SK-N-SH treated with all-trans-retinoic acid at 6 μM for 48 hours (cell line): ENCODE data around the gene SFXN5.

ENCODE experiments used
- ATAC-seq: fragments of 200-7000 bp; cut with Tn5 transposase; 3 replicates; pipeline ENCODE4 v1.9.1; 2020; ENCODE audit warnings: mild to moderate bottlenecking, moderate library complexity
- ARNTL ChIP-seq: fragments of 450-650 bp; formaldehyde crosslinking; IDR thresholded peaks from 2 replicates; pipeline ENCODE4 v1.5.0; 2020; ENCODE audit warnings: low read depth, mild to moderate bottlenecking, moderate library complexity, borderline replicate concordance
- BACH2 ChIP-seq: fragments of 250-450 bp; sonication (Bioruptor Pico); IDR thresholded peaks from 2 replicates; pipeline ENCODE4 v1.9.0; 2021; ENCODE audit warnings: mild to moderate bottlenecking, borderline replicate concordance
- CREB5 ChIP-seq: fragments of 250-450 bp; sonication (Bioruptor Pico); IDR thresholded peaks from 2 replicates; pipeline ENCODE4 v1.5.1; 2020; ENCODE audit warnings: low read depth, mild to moderate bottlenecking, moderate library complexity
- CSDC2 ChIP-seq: fragments of 250-450 bp; sonication (Bioruptor Pico); IDR thresholded peaks from 2 replicates; pipeline ENCODE4 v1.5.0; 2020; ENCODE audit warnings: mild to moderate bottlenecking, moderate library complexity
- ESRRG ChIP-seq: fragments of 250-450 bp; sonication (Bioruptor Pico); IDR thresholded peaks from 2 replicates; pipeline ENCODE4 v1.6.1; 2021; ENCODE audit warnings: mild to moderate bottlenecking
- GLIS3 ChIP-seq: fragments of 250-450 bp; sonication (Bioruptor Pico); IDR thresholded peaks from 2 replicates; pipeline ENCODE4 v1.5.0; 2020; ENCODE audit warnings: mild to moderate bottlenecking, moderate library complexity
- ISL1 ChIP-seq: fragments of 250-450 bp; sonication (Bioruptor Pico); IDR thresholded peaks from 2 replicates; pipeline ENCODE4 v2.1.2; 2022; ENCODE audit warnings: mild to moderate bottlenecking, moderate library complexity
- PATZ1 ChIP-seq: fragments of 250-450 bp; sonication (Bioruptor Pico); IDR thresholded peaks from 2 replicates; pipeline ENCODE4 v1.8.0; 2020; ENCODE audit warnings: mild to moderate bottlenecking, moderate library complexity, borderline replicate concordance
- PPARA ChIP-seq: fragments of 250-450 bp; sonication (Bioruptor Pico); IDR thresholded peaks from 2 replicates; pipeline ENCODE4 v1.5.0; 2020; ENCODE audit warnings: mild to moderate bottlenecking, borderline replicate concordance
- RARB ChIP-seq: fragments of 250-450 bp; sonication (Bioruptor Pico); IDR thresholded peaks from 2 replicates; pipeline ENCODE4 v1.8.0; 2021; ENCODE audit warnings: mild to moderate bottlenecking, moderate library complexity
- SNAI2 ChIP-seq: fragments of 250-450 bp; sonication (Bioruptor Pico); IDR thresholded peaks from 2 replicates; pipeline ENCODE4 v1.5.0; 2020; ENCODE audit warnings: mild to moderate bottlenecking, moderate library complexity
- TCF4 ChIP-seq: fragments of 250-450 bp; sonication (Bioruptor Pico); IDR thresholded peaks from 2 replicates; pipeline ENCODE4 v1.8.0; 2021; ENCODE audit warnings: mild to moderate bottlenecking, moderate library complexity, borderline replicate concordance
- TOX ChIP-seq: fragments of 250-450 bp; sonication (Bioruptor Pico); IDR thresholded peaks from 2 replicates; pipeline ENCODE4 v1.8.0; 2021; ENCODE audit warnings: mild to moderate bottlenecking, moderate library complexity, borderline replicate concordance
- TSHZ2 ChIP-seq: fragments of 250-450 bp; sonication (Bioruptor Pico); IDR thresholded peaks from 2 replicates; pipeline ENCODE4 v1.5.0; 2020; ENCODE audit warnings: mild to moderate bottlenecking, moderate library complexity
- ZC3H10 ChIP-seq: fragments of 250-450 bp; sonication (Bioruptor Pico); IDR thresholded peaks from 2 replicates; pipeline ENCODE4 v1.5.1; 2021; ENCODE audit warnings: mild to moderate bottlenecking, moderate library complexity
- ZFP3 ChIP-seq: fragments of 250-450 bp; sonication (Bioruptor Pico); IDR thresholded peaks from 2 replicates; pipeline ENCODE4 v1.5.0; 2020; ENCODE audit warnings: mild to moderate bottlenecking, moderate library complexity
- ZFP30 ChIP-seq: fragments of 450-650 bp; formaldehyde crosslinking; IDR thresholded peaks from 2 replicates; pipeline ENCODE4 v1.5.0; 2022; ENCODE audit warnings: mild to moderate bottlenecking, moderate library complexity
- ZNF565 ChIP-seq: fragments of 450-650 bp; formaldehyde crosslinking; conservative IDR thresholded peaks from 2 replicates; pipeline ENCODE4 v1.5.0; 2020; ENCODE audit warnings: low read depth, mild to moderate bottlenecking, moderate library complexity
- ZNF70 ChIP-seq: fragments of 450-650 bp; formaldehyde crosslinking; IDR thresholded peaks from 2 replicates; pipeline ENCODE4 v1.5.0; 2020; ENCODE audit warnings: mild to moderate bottlenecking, moderate library complexity
- ZNF8 ChIP-seq: fragments of 450-650 bp; formaldehyde crosslinking; IDR thresholded peaks from 2 replicates; pipeline ENCODE4 v1.5.0; 2020; ENCODE audit warnings: mild to moderate bottlenecking, moderate library complexity

The SFXN5 gene

GRCh38 chr2:73079636-73080035 is 8.1 kb upstream of the SFXN5 start:
- ATAC-seq: no peak
- TF ChIP-seq TSHZ2: no peak

- ATAC-seq: no peak
These were observed 7.2 kb upstream of the SFXN5 start for GRCh38 chr2:73078457-73079411.

GRCh38 chr2:73077424-73077795 is 5.9 kb upstream of the SFXN5 start:
- TF ChIP-seq PPARA: no peak
- TF ChIP-seq BACH2 (CRISPR knock-in tag): no peak
- no peak for TF ChIP-seq TSHZ2
- no peak for TF ChIP-seq TOX (CRISPR knock-in tag)
- no peak for TF ChIP-seq GLIS3
- TF ChIP-seq ARNTL: no peak
- no peak for TF ChIP-seq ZNF565 (CRISPR knock-in tag)
- TF ChIP-seq ISL1: no peak
- no peak for TF ChIP-seq TCF4 (CRISPR knock-in tag)
- no peak for TF ChIP-seq ZNF70 (CRISPR knock-in tag)
- no peak for TF ChIP-seq ESRRG (CRISPR knock-in tag)
- TF ChIP-seq PATZ1 (CRISPR knock-in tag): no peak
- TF ChIP-seq ZC3H10 (CRISPR knock-in tag): no peak
- no peak for TF ChIP-seq CREB5 (CRISPR knock-in tag)
- TF ChIP-seq ZFP30: no peak
- TF ChIP-seq SNAI2 (CRISPR knock-in tag): no peak
- TF ChIP-seq ZNF8: no peak
- no peak for TF ChIP-seq ZFP3 (CRISPR knock-in tag)
- TF ChIP-seq RARB (CRISPR knock-in tag): no peak
- no peak for ATAC-seq

More at GRCh38 chr2:73078457-73079411, 7.2 kb upstream of the SFXN5 start:
- TF ChIP-seq ZFP30 (no peak), CSDC2 (CRISPR knock-in tag) (no peak), ZFP3 (CRISPR knock-in tag) (no peak)
